Activated CD4-positive, alpha-beta T cell treated with anti-CD3 and anti-CD28 coated beads for 1 hour (primary cell): ENCODE measurements around the gene GPS2.

Experiments used
- DNase-seq: peaks from one replicate; pipeline ENCODE4 v3.0.0-alpha.2; 2020

GPS2 gene

DNA sequence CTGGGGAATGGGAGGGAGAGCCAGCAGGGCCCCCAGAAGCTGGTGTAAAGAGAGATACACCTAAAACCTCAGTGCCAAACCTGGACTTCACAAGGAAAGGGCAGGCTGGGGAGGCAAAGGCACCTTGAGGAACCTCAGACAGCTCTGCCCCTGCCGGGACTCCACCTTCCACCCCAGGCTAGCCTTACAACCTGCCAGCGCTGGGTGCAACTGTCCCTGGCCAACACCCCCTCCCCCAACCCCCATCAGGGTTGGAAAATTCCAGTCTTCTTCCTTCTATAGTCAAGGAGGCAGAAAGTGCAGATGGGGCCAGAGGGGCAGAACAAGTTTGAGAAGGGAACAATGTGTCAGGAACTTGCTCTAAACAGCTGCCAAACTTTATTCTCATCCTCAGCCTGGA is 23.0 kb downstream of the GPS2 start:
- DNase-seq, result no peak

DNA sequence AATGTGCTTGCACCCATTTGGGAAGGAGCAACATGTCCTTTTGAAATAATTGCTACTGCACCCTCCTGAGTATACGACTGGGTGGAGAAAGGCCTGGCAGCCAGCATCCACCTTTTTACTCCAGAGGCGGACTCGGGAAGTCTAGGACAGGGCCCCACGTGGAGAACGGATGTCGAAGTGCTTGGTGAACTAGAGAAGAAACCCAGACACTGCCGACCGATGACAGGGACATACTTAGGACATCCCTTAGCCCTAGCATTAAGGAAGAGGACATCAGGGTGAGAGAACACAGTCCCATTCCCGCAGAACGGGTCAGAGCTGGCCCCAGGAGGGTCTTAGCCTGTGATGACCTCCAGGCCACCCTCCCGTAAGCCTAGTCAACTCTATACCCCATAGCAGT is 24.5 kb downstream of the GPS2 start:
- DNase-seq, result no peak

DNA sequence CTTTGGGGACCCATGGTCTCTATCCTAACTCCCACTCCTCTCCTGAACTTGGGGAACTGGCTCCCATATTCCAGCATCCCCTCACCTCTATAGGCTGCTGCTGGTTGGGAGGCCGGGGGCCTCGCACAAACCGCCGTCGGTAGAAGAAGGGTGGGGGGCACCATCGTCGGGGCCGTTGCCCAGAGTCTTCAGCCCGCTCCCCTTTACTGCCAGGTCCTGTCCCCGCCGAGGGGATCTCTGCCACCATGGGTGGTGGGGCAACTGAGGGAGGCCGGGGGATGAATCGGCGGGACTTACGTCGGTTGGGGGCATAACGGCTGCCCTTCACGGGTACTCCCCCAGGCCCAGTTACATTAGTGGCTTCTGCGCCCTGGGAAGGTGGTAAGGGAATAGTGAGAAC is 25.0 kb downstream of the GPS2 start:
- no peak for DNase-seq

DNA sequence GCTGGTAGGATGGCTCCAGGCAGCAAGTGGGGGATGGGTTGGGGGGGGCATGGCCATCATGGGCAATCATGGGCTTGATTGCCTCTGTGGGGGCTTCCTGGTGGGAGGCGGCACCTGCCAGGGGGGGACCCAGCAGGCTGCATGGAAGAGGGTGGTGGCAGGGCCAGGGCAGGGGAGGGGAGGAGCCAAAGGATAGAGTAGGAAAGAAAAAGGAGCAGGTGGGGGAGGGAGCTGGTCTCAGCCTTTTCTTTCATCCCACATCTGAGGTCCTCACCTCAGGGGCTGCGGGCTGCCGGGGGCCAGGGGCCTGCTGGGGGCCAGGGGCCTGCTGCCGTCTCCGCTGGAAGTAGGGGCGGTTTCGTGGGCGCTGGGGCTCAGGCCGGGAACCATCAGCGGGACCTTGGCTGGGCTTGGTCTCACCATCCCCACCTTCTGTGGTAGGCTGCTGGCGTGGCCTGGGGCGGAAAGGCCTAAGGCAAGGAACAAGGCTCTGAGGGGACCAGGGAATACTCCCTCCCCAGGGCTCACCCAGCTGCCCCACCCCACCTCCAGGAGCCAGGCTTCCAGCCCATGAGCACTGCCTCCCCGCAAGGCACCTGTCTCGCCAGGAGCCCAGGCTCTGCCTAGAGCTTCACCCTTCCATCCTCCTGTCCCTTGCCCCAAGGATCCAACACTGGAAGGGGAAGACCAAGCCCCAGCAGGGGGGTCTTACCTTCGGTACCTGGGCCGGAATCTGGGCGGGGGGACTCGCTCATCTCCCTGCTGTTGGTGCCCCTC is 25.7 kb downstream of the GPS2 start:
- DNase-seq, result no peak

DNA sequence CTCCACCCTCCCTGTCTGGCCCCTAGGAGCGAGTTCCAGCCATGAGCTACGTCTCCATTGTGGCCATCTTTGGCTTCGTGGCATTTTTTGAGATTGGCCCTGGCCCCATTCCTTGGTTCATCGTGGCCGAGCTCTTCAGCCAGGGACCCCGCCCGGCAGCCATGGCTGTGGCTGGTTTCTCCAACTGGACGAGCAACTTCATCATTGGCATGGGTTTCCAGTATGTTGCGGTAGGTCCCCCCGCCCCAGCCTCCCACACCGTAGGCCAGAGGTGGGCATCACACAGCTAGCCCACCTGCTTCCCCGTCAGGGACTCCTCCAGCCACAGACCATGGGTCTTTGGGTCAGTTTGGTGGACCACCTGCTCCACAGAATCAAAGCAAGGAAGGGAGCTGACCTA is 29.5 kb downstream of the GPS2 start:
- no peak for DNase-seq

DNA sequence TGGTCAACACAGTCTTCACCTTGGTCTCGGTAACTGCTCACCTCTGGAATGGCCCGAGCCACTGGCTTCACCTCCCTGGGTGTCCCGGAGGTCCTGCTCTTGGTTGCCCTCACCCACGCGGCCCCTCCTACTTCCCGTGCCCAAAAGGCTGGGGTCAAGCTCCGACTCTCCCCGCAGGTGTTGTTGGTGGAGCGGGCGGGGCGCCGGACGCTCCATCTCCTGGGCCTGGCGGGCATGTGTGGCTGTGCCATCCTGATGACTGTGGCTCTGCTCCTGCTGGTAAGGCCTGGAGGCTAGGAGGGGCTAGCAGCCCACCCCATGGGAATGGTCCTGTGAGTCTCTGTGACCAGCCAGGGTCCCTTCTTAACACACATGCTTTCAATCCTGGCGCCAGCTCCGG is 30.2 kb downstream of the GPS2 start:
- DNase-seq, result no peak

DNA sequence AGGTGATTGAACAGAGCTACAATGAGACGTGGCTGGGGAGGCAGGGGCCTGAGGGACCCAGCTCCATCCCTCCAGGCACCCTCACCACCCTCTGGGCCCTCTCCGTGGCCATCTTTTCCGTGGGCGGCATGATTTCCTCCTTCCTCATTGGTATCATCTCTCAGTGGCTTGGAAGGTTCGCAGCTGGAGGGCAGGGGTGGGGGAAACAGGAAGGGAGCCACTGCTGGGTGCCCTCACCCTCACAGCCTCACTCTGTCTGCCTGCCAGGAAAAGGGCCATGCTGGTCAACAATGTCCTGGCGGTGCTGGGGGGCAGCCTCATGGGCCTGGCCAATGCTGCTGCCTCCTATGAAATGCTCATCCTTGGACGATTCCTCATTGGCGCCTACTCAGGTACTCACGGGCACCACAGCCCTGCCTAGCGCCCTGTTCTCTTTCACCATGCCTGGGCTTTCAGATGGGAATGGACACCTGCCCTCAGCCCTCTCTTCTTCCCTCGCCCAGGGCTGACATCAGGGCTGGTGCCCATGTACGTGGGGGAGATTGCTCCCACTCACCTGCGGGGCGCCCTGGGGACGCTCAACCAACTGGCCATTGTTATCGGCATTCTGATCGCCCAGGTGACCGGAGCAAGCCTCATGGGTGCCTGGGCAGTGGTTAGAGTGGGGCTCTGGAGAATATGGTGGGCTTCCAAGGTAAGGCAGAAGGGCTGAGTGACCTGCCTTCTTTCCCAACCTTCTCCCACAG is 31.5 kb downstream of the GPS2 start:
- DNase-seq, result no peak

- no peak for DNase-seq
Observed at GRCh38 chr17:7282752-7283321, 32.3 kb downstream of the GPS2 start.

- DNase-seq, result no peak
Observed at GRCh38 chr17:7281953-7282751, 33.0 kb downstream of the GPS2 start.

- DNase-seq, result peak; percentile 73
Observed at GRCh38 chr17:7281074-7281952, 33.8 kb downstream of the GPS2 start, which contains the start of gene SLC2A4. SLC2A4 (plus strand) TSS chr17:7281718; CDS start chr17:7281935, 217 bp downstream.

- DNase-seq, result peak; percentile 82
Observed at GRCh38 chr17:7280519-7281073, 34.6 kb downstream of the GPS2 start.

- DNase-seq, result no peak
Observed at GRCh38 chr17:7279448-7279847, 35.7 kb downstream of the GPS2 start.

- no peak for DNase-seq
Observed at GRCh38 chr17:7266784-7267183, 48.4 kb downstream of the GPS2 start.

DNA sequence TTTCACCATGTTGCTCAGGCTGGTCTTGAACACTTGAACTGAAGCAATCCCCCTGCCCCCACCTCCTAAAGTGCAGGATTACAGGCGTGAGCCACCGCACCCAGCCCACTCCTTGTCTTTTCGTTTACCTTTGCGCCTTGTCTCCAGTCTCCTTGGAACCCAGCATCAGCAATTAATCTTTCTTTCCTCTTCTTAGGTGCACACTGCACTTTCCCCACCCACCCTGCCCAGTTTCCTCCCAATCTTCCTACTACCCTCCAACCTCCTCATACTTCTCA is 51.4 kb downstream of the GPS2 start:
- DNase-seq, result no peak

- DNase-seq, result no peak
Observed at GRCh38 chr17:7262935-7263800, 52.0 kb downstream of the GPS2 start.
